NCI-H510A (cell line): ENCODE measurements around the gene CHST11.

Experiments used
- DNase-seq: peaks from one replicate; lab custom pipeline; 2025; lab: John Stamatoyannopoulos, UW

The CHST11 gene

DNA sequence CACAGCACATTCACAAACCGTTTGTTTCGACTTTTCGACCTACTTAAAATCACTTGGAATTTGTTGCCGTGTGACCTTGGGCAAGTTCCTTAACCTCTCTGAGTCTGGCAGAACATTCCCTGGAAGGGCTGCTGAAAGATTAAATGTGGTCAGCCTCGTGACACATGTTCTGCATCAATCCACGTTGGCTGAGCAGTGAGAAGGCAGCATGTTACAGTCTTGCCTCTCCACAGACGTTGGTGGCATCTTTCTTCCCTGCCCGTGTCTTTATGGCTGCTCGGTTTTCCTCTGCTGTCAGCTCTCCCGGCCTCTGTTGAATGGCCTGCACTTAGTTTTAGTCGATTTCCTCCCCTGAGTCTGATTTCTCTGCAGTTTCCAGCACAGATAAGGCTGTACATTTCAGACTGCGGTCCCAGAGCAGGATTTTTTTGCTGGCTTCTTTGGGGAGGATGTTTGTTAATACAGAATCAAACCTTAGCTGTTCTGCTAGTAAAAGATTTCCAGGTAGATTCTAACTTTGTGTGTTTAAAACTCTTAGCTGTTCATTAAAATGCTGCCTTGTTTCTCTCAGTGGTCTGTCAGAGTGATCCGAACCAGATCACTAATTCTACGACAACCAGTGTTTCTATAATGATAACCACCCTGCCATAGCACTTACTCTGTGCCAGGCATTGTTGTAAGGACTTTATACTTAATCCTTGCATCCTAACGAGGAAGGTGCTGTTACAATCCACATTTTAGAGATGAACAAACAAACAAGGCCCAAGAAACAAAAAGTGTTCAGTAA lies 217.1 kb downstream of the CHST11 start:
- no peak for DNase-seq

DNA sequence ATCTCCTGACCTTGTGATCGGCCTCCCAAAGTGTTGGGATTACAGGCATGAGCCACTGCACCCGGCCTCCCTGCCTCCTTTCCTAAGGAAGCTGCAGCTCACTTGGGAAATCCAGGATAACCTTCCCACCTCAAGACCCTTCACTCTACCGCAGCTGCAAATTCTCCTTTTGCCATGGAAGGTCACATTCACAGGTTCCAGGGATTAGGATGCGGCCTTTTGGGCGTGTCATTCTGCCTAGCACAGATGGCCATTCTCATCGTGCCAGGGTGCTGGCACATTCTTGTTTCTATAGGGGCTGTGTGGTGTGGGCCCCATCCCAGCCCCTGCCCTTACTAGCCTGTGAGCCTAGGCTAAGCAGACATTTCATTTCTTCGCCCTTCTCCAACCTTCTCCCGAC lies 219.9 kb downstream of the CHST11 start:
- no peak for DNase-seq

GRCh38 chr12:104677441-104678089 lies 220.8 kb downstream of the CHST11 start:
- no peak for DNase-seq

DNA sequence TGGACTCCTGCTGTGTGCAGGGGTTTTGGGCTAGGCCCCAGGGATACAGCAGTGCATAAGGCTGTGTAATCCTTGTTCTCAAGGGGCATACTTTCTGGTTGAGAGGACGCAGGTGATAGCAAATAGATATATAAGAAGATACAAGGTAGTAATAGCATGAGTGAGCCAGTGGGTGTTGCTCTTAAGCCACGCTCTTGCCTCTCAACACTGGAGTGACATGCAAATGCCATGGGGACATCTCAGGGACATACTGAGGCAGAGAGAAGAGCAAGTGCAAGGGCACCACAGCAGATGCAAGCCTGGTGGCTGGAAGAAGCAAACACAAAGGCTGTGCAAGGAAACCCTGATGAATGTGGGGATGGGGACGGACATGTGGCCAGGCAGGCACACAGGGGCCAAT lies 223.3 kb downstream of the CHST11 start:
- DNase-seq: no peak

DNA sequence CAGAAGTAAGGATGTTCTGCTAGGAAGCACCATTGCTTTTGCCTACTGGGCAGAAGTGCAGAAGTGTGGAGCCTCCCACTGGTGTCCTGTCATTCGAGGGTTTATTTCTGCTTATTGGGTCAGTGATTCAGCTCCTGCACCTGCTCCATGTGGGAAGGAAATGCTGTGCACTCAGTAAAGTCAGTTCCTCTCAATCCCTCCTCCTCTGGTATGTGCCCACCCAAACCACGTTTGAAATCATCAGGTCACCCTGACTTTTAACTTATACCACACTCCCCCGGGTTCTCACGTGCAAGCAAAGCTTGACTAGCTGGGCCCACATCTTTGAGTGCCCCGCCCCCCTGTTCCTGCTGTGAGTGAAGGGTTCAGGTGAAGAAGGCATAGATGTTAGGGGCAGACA lies 223.7 kb downstream of the CHST11 start:
- DNase-seq: no peak

DNA sequence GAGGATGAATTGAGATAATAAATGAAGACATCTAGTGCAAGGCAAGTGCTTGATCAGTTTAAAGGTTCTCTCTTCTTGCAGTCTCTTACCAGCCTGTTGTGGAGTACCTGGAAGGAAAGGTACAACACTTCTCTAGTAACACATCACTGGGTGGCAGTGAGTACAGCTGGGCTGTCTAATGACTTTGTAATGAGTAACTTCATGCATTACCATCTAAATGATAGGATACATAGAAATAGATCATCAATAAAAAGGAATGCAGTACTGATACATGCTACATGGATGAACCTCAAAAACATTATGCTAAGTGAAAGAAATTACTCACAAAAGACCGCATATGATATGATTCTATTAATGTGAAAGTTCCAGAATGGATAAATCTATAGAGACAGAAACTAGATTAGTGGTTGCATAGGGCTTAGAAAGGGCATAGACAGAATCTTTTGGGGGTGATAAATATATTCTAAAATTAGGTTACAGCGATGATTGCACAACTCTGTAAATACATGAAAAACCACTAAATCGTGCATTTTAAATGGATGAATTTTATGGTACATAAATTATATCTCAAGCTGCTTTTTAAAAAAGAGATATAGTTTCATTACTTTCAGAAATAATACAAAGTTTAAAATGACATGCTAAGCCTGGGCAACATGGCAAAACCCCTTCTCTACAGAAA lies 224.4 kb downstream of the CHST11 start:
- no peak for DNase-seq

DNA sequence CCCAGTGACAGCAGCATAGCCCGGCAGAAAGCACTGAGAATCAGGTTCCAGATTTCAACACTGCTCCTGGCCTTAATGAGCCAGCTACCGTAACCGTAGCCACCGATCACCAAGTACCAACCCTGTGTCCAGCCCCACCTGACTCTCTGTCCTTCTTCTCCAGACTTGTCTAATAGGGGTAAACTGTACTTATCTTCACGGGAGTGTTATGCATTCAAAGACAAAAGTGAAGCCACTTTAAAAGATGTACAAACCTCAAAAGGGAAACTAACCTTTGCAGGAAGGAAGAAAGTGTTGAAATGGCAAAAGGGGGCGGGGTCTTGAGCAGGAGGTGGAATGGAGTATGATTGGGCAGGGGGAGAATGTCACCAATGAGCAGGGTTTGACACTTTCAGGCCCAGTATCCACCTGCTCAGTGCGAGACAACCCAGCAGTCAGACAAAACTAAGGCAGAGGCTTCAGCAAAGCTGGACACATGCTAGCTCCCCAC lies 226.1 kb downstream of the CHST11 start:
- DNase-seq: no peak

- no peak for DNase-seq
Measured at GRCh38 chr12:104683831-104684503, 227.2 kb downstream of the CHST11 start.

GRCh38 chr12:104684884-104685283 lies 228.1 kb downstream of the CHST11 start:
- DNase-seq: no peak

- DNase-seq: no peak
Measured at GRCh38 chr12:104685366-104685765, 228.6 kb downstream of the CHST11 start.

GRCh38 chr12:104686196-104686595 lies 229.4 kb downstream of the CHST11 start:
- no peak for DNase-seq

- DNase-seq: no peak
Measured at GRCh38 chr12:104687823-104688573, 231.2 kb downstream of the CHST11 start.

DNA sequence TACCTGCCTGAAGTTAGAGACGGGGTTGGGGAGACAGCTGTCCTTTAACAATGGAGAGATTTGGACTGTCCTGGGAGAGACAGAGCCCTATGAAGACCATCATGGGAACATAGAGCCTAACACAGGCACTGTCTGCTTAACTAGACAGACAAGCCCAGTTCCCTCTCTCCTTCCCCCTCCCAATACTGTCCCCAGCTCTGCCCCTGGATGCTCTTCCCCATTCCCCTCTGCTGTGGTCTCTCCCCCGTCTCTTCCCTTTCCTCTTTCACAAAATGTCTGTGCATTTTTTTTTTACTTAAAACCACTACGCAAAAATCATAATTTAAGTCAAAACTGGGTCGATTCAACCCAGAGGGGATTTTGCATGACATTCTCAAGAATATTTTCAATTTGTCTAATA lies 232.9 kb downstream of the CHST11 start:
- no peak for DNase-seq

GRCh38 chr12:104691721-104692556 lies 235.2 kb downstream of the CHST11 start:
- no peak for DNase-seq

DNA sequence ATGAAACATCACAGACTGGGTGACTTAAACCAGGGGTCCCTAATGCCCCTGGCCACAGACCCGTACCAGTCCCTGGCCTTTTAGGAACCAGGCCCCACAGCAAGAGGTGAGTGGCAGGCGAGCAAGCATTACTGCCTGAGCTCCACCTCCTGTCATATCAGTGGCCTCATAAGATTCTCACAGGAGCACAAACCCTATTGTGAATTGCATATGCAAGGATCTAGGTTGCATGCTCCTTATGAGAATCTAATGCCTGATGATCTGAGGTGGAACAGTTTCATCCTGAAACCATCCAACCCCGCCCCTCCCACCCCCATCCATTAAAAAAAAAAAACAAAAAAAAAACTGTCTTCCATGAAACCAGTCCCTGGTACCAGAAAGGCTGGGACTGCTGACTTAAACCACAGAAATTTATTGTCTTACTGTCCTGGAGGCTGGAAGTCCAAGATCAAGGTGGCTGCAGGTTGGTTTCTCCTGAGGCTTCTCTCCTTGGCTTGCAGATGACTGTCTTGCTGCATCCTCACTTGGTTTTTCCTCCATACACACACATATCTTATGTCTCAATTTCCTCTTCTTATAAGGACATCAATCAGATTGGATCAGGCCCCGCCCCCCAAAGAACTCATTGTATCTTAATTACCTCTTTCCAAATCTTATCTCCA lies 235.9 kb downstream of the CHST11 start:
- no peak for DNase-seq

GRCh38 chr12:104693493-104693892 lies 236.7 kb downstream of the CHST11 start:
- DNase-seq: no peak

GRCh38 chr12:104694161-104694560 lies 237.4 kb downstream of the CHST11 start:
- DNase-seq: no peak

DNA sequence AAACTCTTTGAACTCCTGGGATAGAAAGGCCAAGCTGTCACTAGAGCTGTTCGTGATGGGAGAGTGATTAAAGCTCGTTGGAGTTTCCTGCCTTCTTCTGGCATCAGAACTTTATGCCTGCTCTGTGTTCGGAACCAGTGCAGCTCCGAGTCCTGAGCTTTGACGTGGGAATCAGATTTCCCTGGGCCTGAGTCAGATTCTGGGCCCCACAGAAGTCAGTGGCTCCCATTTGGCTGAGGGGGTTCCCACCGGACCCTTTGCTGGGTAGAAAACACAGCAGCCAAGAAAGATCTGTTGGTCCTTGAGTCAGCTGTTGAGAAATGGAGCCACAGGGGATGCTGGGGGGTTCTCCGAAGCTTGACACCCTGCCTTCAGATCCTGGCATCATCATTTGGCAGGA lies 238.0 kb downstream of the CHST11 start:
- DNase-seq: no peak

DNA sequence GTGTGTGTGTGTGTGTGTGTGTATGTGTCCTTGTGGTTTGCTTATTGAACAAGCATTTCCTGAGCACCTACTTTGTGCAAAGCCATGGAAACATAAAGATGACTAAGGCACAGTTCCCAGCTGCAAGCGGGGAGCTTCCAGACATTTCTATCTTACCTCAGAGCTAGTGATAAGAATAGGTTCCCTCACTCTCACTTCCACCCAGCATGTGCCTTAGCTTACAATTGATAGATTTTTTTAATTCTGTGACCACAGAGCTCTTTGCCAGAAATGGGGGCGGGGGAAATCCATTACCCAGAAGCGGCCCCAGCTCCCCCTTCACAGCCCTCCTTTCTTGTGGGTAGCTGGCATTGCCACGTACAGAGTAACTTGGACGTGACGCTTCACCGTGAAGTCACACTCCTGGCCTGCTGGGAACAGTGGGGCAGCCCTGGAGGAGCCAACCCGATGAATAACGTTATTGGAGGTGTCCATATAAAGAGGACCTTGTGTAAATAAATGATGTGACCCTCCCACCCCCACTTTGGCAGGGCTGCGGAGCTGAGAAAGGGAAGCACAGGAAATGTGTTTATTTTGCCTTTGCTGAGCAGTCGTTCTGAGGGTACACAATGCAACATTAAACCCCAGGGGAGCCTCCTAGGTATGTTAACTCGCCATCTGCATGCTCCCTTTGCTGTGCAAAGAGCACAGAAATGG lies 238.9 kb downstream of the CHST11 start:
- no peak for DNase-seq

- DNase-seq: no peak
Measured at GRCh38 chr12:104697186-104697585, 240.4 kb downstream of the CHST11 start.
